Keratinocyte (primary cell): ENCODE results near the gene TIFAB. TPM values are rescaled to one million over a fixed set of nuclear protein-coding genes. Genes with fewer than 3 reads are reported as not detected.

ENCODE experiments used
- DNase-seq: peaks from one replicate; pipeline ENCODE4 v3.0.0-alpha.2; 2011; ENCODE audit warnings: low read depth, missing footprints, low spot score
- FAIRE-seq: peaks from 2 replicates; lab custom pipeline; 2011; peaks lifted over from hg19 to GRCh38; lab: Jason Lieb, UNC
- H2AFZ ChIP-seq: 2 replicates; pipeline ENCODE4 v1.6.0; 2012; ENCODE audit warnings: low read length, control low read depth, inconsistent platforms; ENCODE audit not compliant: control insufficient read depth
- H3K27ac ChIP-seq: 2 replicates; pipeline ENCODE4 v1.5.1; 2011; ENCODE audit warnings: low read length; ENCODE audit not compliant: control insufficient read depth, insufficient read depth
- H3K27me3 ChIP-seq: 3 replicates; pipeline ENCODE4 v1.6.0; 2011; ENCODE audit warnings: low read length; ENCODE audit not compliant: control insufficient read depth, insufficient read depth; ENCODE audit errors: extremely low read depth
- H3K36me3 ChIP-seq, 2 experiments: 2 replicates in 1 of 2; 3 replicates in 1 of 2; pipeline ENCODE4 v1.5.1; 2011; ENCODE audit warnings: low read length in 2 of 2, mild to moderate bottlenecking in 1 of 2; ENCODE audit not compliant: control insufficient read depth in 2 of 2, insufficient read depth in 2 of 2; ENCODE audit errors: extremely low read depth in 1 of 2
- H3K4me1 ChIP-seq: 3 replicates; pipeline ENCODE4 v1.5.1; 2011; ENCODE audit warnings: low read length; ENCODE audit not compliant: control insufficient read depth, insufficient read depth; ENCODE audit errors: extremely low read depth
- H3K4me2 ChIP-seq: 3 replicates; pipeline ENCODE4 v1.6.0; 2011; ENCODE audit warnings: low read depth, low read length; ENCODE audit not compliant: control insufficient read depth, insufficient read depth; ENCODE audit errors: extremely low read depth
- H3K4me3 ChIP-seq, 3 experiments: fragments of 200-600 bp in 1 of 3; sonication (generic) in 1 of 3; 2 replicates in 2 of 3; 3 replicates in 1 of 3; pipeline ENCODE4 v1.5.1; 2011 to 2016; ENCODE audit warnings: low read length in 3 of 3, mild to moderate bottlenecking in 3 of 3, control low read depth in 2 of 3, inconsistent platforms in 1 of 3, low read depth in 1 of 3, mixed read lengths in 1 of 3, mixed run types in 1 of 3, moderate library complexity in 1 of 3; ENCODE audit not compliant: control insufficient read depth in 2 of 3, insufficient read depth in 2 of 3; ENCODE audit errors: extremely low read depth in 1 of 3
- H3K79me2 ChIP-seq: 2 replicates; pipeline ENCODE4 v1.6.0; 2012; ENCODE audit warnings: low read length; ENCODE audit not compliant: control insufficient read depth, insufficient read depth
- H3K9ac ChIP-seq: 3 replicates; pipeline ENCODE4 v1.6.0; 2011; ENCODE audit warnings: low read length; ENCODE audit not compliant: control insufficient read depth, insufficient read depth; ENCODE audit errors: extremely low read depth
- H3K9me1 ChIP-seq: 3 replicates; pipeline ENCODE4 v1.6.0; 2011; ENCODE audit warnings: low read length; ENCODE audit not compliant: control insufficient read depth, insufficient read depth; ENCODE audit errors: extremely low read depth
- H3K9me3 ChIP-seq: 2 replicates; pipeline ENCODE4 v1.5.1; 2012; ENCODE audit warnings: low read depth, low read length; ENCODE audit not compliant: control insufficient read depth
- H4K20me1 ChIP-seq: 3 replicates; pipeline ENCODE4 v1.6.0; 2011; ENCODE audit warnings: low read length; ENCODE audit not compliant: control insufficient read depth, insufficient read depth; ENCODE audit errors: extremely low read depth
- EZH2 ChIP-seq: IDR thresholded peaks from one replicate; pipeline ENCODE4 v1.6.1; 2012; ENCODE audit warnings: inconsistent platforms, mild to moderate bottlenecking, low read length, moderate library complexity
- dilution Hi-C: fragments of 300-500 bp; cut with MboI; formaldehyde crosslinking; loops from one replicate; pipeline ENCODE4 v1.7.0; 2020; ENCODE audit warnings: low sequenced_read_pairs; ENCODE audit not compliant: extremely low pct_ligation_motif_present
- polyA plus RNA-seq, 5 experiments: library from polyadenylated mRNA; depleted of rRNA in 3 of 5; stranded (reverse) in 3 of 5; stranded (forward) in 1 of 5; unstranded in 1 of 5; fragments of >200 nt; gene quantifications; 1 replicate in 1 of 5; 2 replicates in 3 of 5; 3 replicates in 1 of 5; pipeline versions ENCODE4 v1.2.1 to v1.2.3, GENCODE V29; 2011 to 2012; ENCODE audit warnings: missing spikeins in 2 of 5, low read depth in 1 of 5, low replicate concordance in 1 of 5
- TF ChIP-seq, protein P1 (sequence below), 3 experiments: IDR thresholded peaks in 1 of 3; conservative IDR thresholded peaks in 1 of 3; optimal IDR thresholded peaks in 1 of 3; 2 replicates in 2 of 3; 3 replicates in 1 of 3; pipeline versions ENCODE3 to v1.5.1; 2011; ENCODE audit warnings: low read length in 3 of 3, mild to moderate bottlenecking in 3 of 3, moderate library complexity in 2 of 3, control low read depth in 1 of 3, inconsistent platforms in 1 of 3; ENCODE audit not compliant: insufficient read depth in 2 of 3; ENCODE audit errors: extremely low read depth in 1 of 3

Gene TIFAB
- polyA plus RNA-seq, 1 donor (not counting 4 experiments of a cell fraction or from before 2014, with no cell fraction given), result not detected

DNA sequence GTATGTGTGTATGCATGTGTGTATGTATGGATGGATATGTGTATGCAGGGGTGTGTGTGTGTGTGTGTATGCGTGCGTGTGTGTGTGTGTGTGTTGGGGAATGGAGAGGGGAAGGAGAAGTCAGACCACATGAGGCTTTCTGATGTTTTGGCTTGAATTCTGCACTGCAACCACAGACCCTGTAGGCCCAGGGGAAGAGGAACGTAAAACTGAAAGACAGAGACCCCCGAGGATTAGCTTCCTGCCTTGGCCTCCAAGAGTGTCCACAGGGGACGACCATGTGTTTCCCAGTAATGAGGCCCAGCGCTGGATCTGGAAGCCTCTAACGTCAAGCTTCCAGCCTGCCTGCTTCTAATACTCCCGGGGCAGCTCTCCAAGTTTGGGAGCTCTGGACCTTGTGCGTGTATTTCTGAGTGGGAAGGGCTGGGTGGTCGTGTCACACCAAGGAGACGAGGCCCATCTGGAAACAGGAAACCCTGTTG lies 10.8 kb downstream of the TIFAB start:
- dilution Hi-C loops, result no loop called here
- no peak overlapping the region for H3K4me2 ChIP-seq
- H3K4me3 ChIP-seq, result no peak overlapping the region
- H3K9me1 ChIP-seq, result no peaks in the 10 kb centered on the region
- TF ChIP-seq, protein P1, sequence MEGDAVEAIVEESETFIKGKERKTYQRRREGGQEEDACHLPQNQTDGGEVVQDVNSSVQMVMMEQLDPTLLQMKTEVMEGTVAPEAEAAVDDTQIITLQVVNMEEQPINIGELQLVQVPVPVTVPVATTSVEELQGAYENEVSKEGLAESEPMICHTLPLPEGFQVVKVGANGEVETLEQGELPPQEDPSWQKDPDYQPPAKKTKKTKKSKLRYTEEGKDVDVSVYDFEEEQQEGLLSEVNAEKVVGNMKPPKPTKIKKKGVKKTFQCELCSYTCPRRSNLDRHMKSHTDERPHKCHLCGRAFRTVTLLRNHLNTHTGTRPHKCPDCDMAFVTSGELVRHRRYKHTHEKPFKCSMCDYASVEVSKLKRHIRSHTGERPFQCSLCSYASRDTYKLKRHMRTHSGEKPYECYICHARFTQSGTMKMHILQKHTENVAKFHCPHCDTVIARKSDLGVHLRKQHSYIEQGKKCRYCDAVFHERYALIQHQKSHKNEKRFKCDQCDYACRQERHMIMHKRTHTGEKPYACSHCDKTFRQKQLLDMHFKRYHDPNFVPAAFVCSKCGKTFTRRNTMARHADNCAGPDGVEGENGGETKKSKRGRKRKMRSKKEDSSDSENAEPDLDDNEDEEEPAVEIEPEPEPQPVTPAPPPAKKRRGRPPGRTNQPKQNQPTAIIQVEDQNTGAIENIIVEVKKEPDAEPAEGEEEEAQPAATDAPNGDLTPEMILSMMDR (optimal IDR thresholded peaks at IDR 0.05 in 1 of 3, IDR thresholded peaks at IDR 0.05 in 1 of 3, conservative IDR thresholded peaks at IDR 0.05 in 1 of 3; ENCODE audit: extremely low read depth in 1 of 3, insufficient read depth in 2 of 3, low read length in 3 of 3), result no peak
- TF ChIP-seq EZH2, result no peak
- H2AFZ ChIP-seq, result no peak overlapping the region
- FAIRE-seq (no peak), DNase-seq (no peak)
- H4K20me1 ChIP-seq, result no peaks in the 10 kb centered on the region
- H3K27ac ChIP-seq, result no peak overlapping the region
- H3K79me2 ChIP-seq, result no peaks in the 10 kb centered on the region
- H3K9ac ChIP-seq, result no peak overlapping the region
- H3K27me3 ChIP-seq, result peaks cover 11% of the 10 kb centered on the region
- no peaks in the 10 kb centered on the region for H3K36me3 ChIP-seq
- no peaks in the 10 kb centered on the region for H3K9me3 ChIP-seq
- peaks cover 4% of the 10 kb centered on the region for H3K4me1 ChIP-seq

DNA sequence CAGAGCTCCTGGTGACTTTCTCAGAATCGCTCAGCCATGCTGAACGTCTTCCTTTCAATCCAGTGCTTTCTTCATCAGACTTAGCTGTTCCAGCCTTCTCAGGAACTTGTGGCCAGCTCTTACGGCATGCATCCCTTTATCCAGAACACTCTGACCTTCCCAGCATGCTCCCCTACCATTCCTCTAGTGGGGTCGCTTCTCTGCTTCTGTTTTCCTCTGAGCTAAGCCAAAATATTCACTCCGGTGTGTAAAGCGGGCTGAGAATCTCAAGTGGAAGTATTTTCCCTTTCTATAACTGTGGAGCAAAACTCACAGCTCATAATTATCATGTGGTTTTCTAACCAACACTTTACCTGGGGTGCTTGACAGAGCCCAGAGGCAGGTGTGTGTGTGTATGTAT lies 11.2 kb downstream of the TIFAB start:
- H3K4me1 ChIP-seq, result peaks cover 4% of the 10 kb centered on the region
- no peak overlapping the region for H2AFZ ChIP-seq
- H3K27me3 ChIP-seq, result peaks cover 12% of the 10 kb centered on the region
- FAIRE-seq (no peak), DNase-seq (no peak)
- no peak overlapping the region for H3K4me3 ChIP-seq
- no peaks in the 10 kb centered on the region for H4K20me1 ChIP-seq
- H3K27ac ChIP-seq, result no peak overlapping the region
- H3K9ac ChIP-seq, result no peak overlapping the region
- no peaks in the 10 kb centered on the region for H3K79me2 ChIP-seq
- dilution Hi-C loops, result no loop called here
- no peaks in the 10 kb centered on the region for H3K36me3 ChIP-seq
- no peak overlapping the region for H3K4me2 ChIP-seq
- no peaks in the 10 kb centered on the region for H3K9me3 ChIP-seq
- no peaks in the 10 kb centered on the region for H3K9me1 ChIP-seq
- TF ChIP-seq EZH2, result no peak
- TF ChIP-seq, protein P1 (optimal IDR thresholded peaks at IDR 0.05 in 1 of 3, IDR thresholded peaks at IDR 0.05 in 1 of 3, conservative IDR thresholded peaks at IDR 0.05 in 1 of 3; ENCODE audit: extremely low read depth in 1 of 3, insufficient read depth in 2 of 3, low read length in 3 of 3), result no peak
